A549 (cell line): ENCODE results near the gene ARHGEF1. TPM values are rescaled to one million over a fixed set of nuclear protein-coding genes. Genes with fewer than 3 reads are reported as not detected.

Experiments
- BCL3 ChIP-seq: fragments of >200 bp; sonication (Bioruptor Twin); formaldehyde crosslinking; IDR thresholded peaks from 3 replicates; pipeline ENCODE4 v1.6.1; 2016
- BHLHE40 ChIP-seq: IDR thresholded peaks from 2 replicates; pipeline ENCODE4 v1.6.1; 2012; ENCODE audit warnings: low read depth, low read length, inconsistent platforms
- CBX2 ChIP-seq: fragments of 200-600 bp; sonication (generic); IDR thresholded peaks from 2 replicates; pipeline ENCODE4 v1.6.1; 2016; ENCODE audit warnings: low read depth, mild to moderate bottlenecking, borderline replicate concordance
- CTCF ChIP-seq: fragments of >200 bp; sonication (Bioruptor Twin); formaldehyde crosslinking; IDR thresholded peaks from 3 replicates; pipeline ENCODE4 v1.5.1; 2016
- EHF ChIP-seq: fragments of 250-450 bp; sonication (Bioruptor Pico); IDR thresholded peaks from 2 replicates; pipeline ENCODE4 v1.5.0; 2020; ENCODE audit warnings: mild to moderate bottlenecking
- EP300 ChIP-seq, 2 experiments: fragments of >200 bp; sonication (Bioruptor Twin); formaldehyde crosslinking; IDR thresholded peaks; 2 replicates in 1 of 2; 3 replicates in 1 of 2; pipeline ENCODE4 v1.6.1; 2016 to 2017
- HOXB13 ChIP-seq: fragments of 250-450 bp; sonication (Bioruptor Pico); IDR thresholded peaks from 2 replicates; pipeline ENCODE4 v1.5.0; 2020; ENCODE audit warnings: low read depth, mild to moderate bottlenecking, moderate library complexity
- HOXB5 ChIP-seq: fragments of 250-450 bp; sonication (Bioruptor Pico); IDR thresholded peaks from 2 replicates; pipeline ENCODE4 v1.5.0; 2020; ENCODE audit warnings: mild to moderate bottlenecking, moderate library complexity
- JUN ChIP-seq, 2 experiments: fragments of >200 bp; sonication (Bioruptor Twin); formaldehyde crosslinking; IDR thresholded peaks; 2 replicates in 1 of 2; 3 replicates in 1 of 2; pipeline ENCODE4 v1.6.1; 2016 to 2017
- JUNB ChIP-seq: fragments of >200 bp; sonication (Bioruptor Twin); formaldehyde crosslinking; IDR thresholded peaks from 2 replicates; pipeline ENCODE4 v1.6.1; 2016
- KDM5A ChIP-seq: fragments of 200-600 bp; sonication (generic); IDR thresholded peaks from 2 replicates; pipeline ENCODE4 v1.6.1; 2016; ENCODE audit warnings: antibody characterized with exemption, mild to moderate bottlenecking
- MAFK ChIP-seq: fragments of 450-650 bp; IDR thresholded peaks from 2 replicates; pipeline ENCODE4 v1.6.1; 2014; ENCODE audit not compliant: partially characterized antibody
- MAZ ChIP-seq: fragments of 150-350 bp; IDR thresholded peaks from 2 replicates; pipeline ENCODE4 v1.6.1; 2014; ENCODE audit warnings: antibody characterized with exemption, low read depth, low read length, borderline replicate concordance
- NPAS2 ChIP-seq: fragments of 250-450 bp; sonication (Bioruptor Pico); IDR thresholded peaks from 2 replicates; pipeline ENCODE4 v1.8.0; 2022; ENCODE audit warnings: mild to moderate bottlenecking, moderate library complexity, borderline replicate concordance
- NR3C1 ChIP-seq: fragments of >200 bp; sonication (Bioruptor Twin); formaldehyde crosslinking; IDR thresholded peaks from 3 replicates; pipeline ENCODE4 v1.6.1; 2017
- POLR2AphosphoS2 ChIP-seq: conservative IDR thresholded peaks from 2 replicates; pipeline ENCODE4 v1.6.1; 2012; ENCODE audit warnings: low read length, improper control_type of control experiment, inconsistent platforms
- RAD21 ChIP-seq, 2 experiments: fragments of >200 bp in 1 of 2; sonication (Bioruptor Twin) in 1 of 2; formaldehyde crosslinking in 1 of 2; IDR thresholded peaks in 1 of 2; conservative IDR thresholded peaks in 1 of 2; 2 replicates in 1 of 2; 3 replicates in 1 of 2; pipeline ENCODE4 v1.6.1; 2012 to 2018; ENCODE audit warnings: inconsistent platforms in 1 of 2
- RCOR1 ChIP-seq: fragments of 150-350 bp; IDR thresholded peaks from 2 replicates; pipeline ENCODE4 v1.6.1; 2014; ENCODE audit warnings: antibody characterized with exemption, low read length, low read depth
- RNF2 ChIP-seq: fragments of 200-600 bp; sonication (generic); IDR thresholded peaks from 2 replicates; pipeline ENCODE4 v1.6.1; 2016; ENCODE audit warnings: low read depth, mild to moderate bottlenecking, antibody characterized with exemption, moderate library complexity, borderline replicate concordance
- SMC3 ChIP-seq: fragments of >200 bp; sonication (Bioruptor Twin); formaldehyde crosslinking; IDR thresholded peaks from 3 replicates; pipeline ENCODE4 v1.6.1; 2018; ENCODE audit warnings: inconsistent platforms
- SREBF2 ChIP-seq: fragments of 450-650 bp; IDR thresholded peaks from 2 replicates; pipeline ENCODE4 v1.6.1; 2014; ENCODE audit warnings: mild to moderate bottlenecking, moderate library complexity
- TP53 ChIP-seq: fragments of 250-450 bp; sonication (Bioruptor Pico); IDR thresholded peaks from 2 replicates; pipeline ENCODE4 v1.5.0; 2021; ENCODE audit warnings: mild to moderate bottlenecking, moderate library complexity
- ZFP36 ChIP-seq: fragments of 450-650 bp; IDR thresholded peaks from 2 replicates; pipeline ENCODE4 v1.6.1; 2014; ENCODE audit warnings: borderline replicate concordance; ENCODE audit not compliant: partially characterized antibody
- ZNF302 ChIP-seq: fragments of 250-450 bp; sonication (Bioruptor Pico); IDR thresholded peaks from 2 replicates; pipeline ENCODE4 v1.9.0; 2021; ENCODE audit warnings: inconsistent platforms, mild to moderate bottlenecking, moderate library complexity
- ZSCAN20 ChIP-seq: fragments of 250-450 bp; sonication (Bioruptor Pico); IDR thresholded peaks from 2 replicates; pipeline ENCODE4 v1.8.0; 2022; ENCODE audit warnings: mild to moderate bottlenecking, moderate library complexity
- polyA plus RNA-seq, 4 experiments: library from polyadenylated mRNA; depleted of rRNA in 3 of 4; stranded (reverse); fragments of >200 nt; fragmentation: RNase III in 1 of 4; extraction: RNeasy Plus Mini Kit Qiagen cat#74134 plus additional on column Dnase treatment in 1 of 4; gene quantifications; 2 replicates in 3 of 4; 3 replicates in 1 of 4; pipeline ENCODE4 v1.2.3, GENCODE V29; 2011 to 2017
- TF ChIP-seq, protein P1 (sequence below): fragments of 150-350 bp; IDR thresholded peaks from 2 replicates; pipeline ENCODE4 v1.6.1; 2014; ENCODE audit warnings: low read depth, mild to moderate bottlenecking, low read length

ARHGEF1 gene
- polyA plus RNA-seq, 2 of the 4 experiments (the other 2 are of a cell fraction) = 38.0 to 84.2 TPM

GRCh38 chr19:41859618-41860418, 23.2 kb upstream of the ARHGEF1 start, which contains the start of gene RPS19 (continued):
- TF ChIP-seq POLR2AphosphoS2 (no peak), EP300 (IDR thresholded peaks at IDR 0.05) (peak in 1 of 2 experiments; percentile 13; a peak in 1 of 5 replicates), HOXB5 (CRISPR knock-in tag) (0 out of 2 replicates have a peak, but pooled peaks have one; percentile 21), RNF2 (no peak), TP53 (CRISPR knock-in tag) (peak; percentile 99; the same call in 1 of the 2 replicates), RCOR1 (no peak), ZNF302 (CRISPR knock-in tag) (no peak), CBX2 (no peak), ZSCAN20 (CRISPR knock-in tag) (no peak), NPAS2 (CRISPR knock-in tag) (no peak; the same call in 1 of the 2 replicates), JUN (IDR thresholded peaks at IDR 0.05) (peak; percentile 98 to 100), BHLHE40 (no peak), HOXB13 (CRISPR knock-in tag) (no peak), MAZ (peak; percentile 93; the same call in 1 of the 2 replicates), MAFK (no peak), CTCF (peak; percentile 56), SREBF2 (no peak), NR3C1 (no peak), BCL3 (peak; percentile 100), KDM5A (0 out of 2 replicates have a peak, but pooled peaks have one; percentile 23), RAD21 (conservative IDR thresholded peaks at IDR 0.05 in 1 of 2, IDR thresholded peaks at IDR 0.05 in 1 of 2) (no peak; a peak in 1 of 5 replicates), ZFP36 (no peak), EHF (CRISPR knock-in tag) (no peak; the same call in 1 of the 2 replicates), SMC3 (no peak), JUNB (no peak)
- TF ChIP-seq, protein P1, sequence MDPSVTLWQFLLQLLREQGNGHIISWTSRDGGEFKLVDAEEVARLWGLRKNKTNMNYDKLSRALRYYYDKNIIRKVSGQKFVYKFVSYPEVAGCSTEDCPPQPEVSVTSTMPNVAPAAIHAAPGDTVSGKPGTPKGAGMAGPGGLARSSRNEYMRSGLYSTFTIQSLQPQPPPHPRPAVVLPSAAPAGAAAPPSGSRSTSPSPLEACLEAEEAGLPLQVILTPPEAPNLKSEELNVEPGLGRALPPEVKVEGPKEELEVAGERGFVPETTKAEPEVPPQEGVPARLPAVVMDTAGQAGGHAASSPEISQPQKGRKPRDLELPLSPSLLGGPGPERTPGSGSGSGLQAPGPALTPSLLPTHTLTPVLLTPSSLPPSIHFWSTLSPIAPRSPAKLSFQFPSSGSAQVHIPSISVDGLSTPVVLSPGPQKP = 0 out of 2 replicates have a peak, but pooled peaks have one; percentile 63
